HepG2 (cell line): ENCODE measurements around the gene SLC35F6. TPM values are rescaled to one million over a fixed set of nuclear protein-coding genes. Genes with fewer than 3 reads are reported as not detected.

Experiments used
- ARID2 ChIP-seq: sonication (generic); formaldehyde crosslinking; IDR thresholded peaks from 2 replicates; pipeline ENCODE4 v1.8.1; 2022; ENCODE audit warnings: mild to moderate bottlenecking, missing genetic modification reagents, borderline replicate concordance
- CBX2 ChIP-seq, 2 experiments: fragments of 200-600 bp in 1 of 2; sonication (generic); formaldehyde crosslinking in 1 of 2; IDR thresholded peaks; 2 replicates each; pipeline versions ENCODE4 v1.7.0 to v1.8.1; 2018 to 2022; ENCODE audit warnings: low read depth in 2 of 2, low read length in 1 of 2, mild to moderate bottlenecking in 1 of 2, missing genetic modification reagents in 1 of 2
- CEBPB ChIP-seq: IDR thresholded peaks from 2 replicates; pipeline ENCODE4 v1.6.1; 2011; ENCODE audit warnings: low read depth, low read length, improper control_type of control experiment, borderline replicate concordance
- FOSL2 ChIP-seq: sonication (generic); formaldehyde crosslinking; IDR thresholded peaks from 2 replicates; pipeline ENCODE4 v1.4.0; 2020; ENCODE audit warnings: missing genetic modification reagents
- GATAD2A ChIP-seq: IDR thresholded peaks from 2 replicates; pipeline ENCODE4 v1.6.1; 2016
- HOXA5 ChIP-seq: sonication (generic); formaldehyde crosslinking; IDR thresholded peaks from 2 replicates; pipeline ENCODE4 v1.4.0; 2020; ENCODE audit warnings: missing genetic modification reagents
- KLF15 ChIP-seq: sonication (generic); formaldehyde crosslinking; IDR thresholded peaks from 2 replicates; pipeline ENCODE4 v1.8.1; 2023; ENCODE audit warnings: borderline replicate concordance, mild to moderate bottlenecking, inconsistent platforms, missing genetic modification reagents, mixed read lengths
- LCORL ChIP-seq, 2 experiments: fragments of 450-650 bp in 1 of 2; sonication (generic) in 1 of 2; formaldehyde crosslinking in 1 of 2; IDR thresholded peaks; 2 replicates each; pipeline versions ENCODE4 v1.5.0 to v1.6.1; 2017 to 2020; ENCODE audit warnings: antibody characterized with exemption in 1 of 2, missing genetic modification reagents in 1 of 2
- MEF2D ChIP-seq: sonication (generic); formaldehyde crosslinking; IDR thresholded peaks from 2 replicates; pipeline ENCODE4 v1.5.1; 2020; ENCODE audit warnings: mild to moderate bottlenecking, missing genetic modification reagents
- NCOA1 ChIP-seq: sonication (generic); formaldehyde crosslinking; IDR thresholded peaks from 2 replicates; pipeline ENCODE4 v1.9.0; 2021; ENCODE audit warnings: missing genetic modification reagents
- NPAS2 ChIP-seq: sonication (generic); formaldehyde crosslinking; IDR thresholded peaks from 2 replicates; pipeline ENCODE4 v1.8.0; 2022; ENCODE audit warnings: mild to moderate bottlenecking, missing genetic modification reagents, borderline replicate concordance
- SALL2 ChIP-seq: sonication (generic); formaldehyde crosslinking; IDR thresholded peaks from 2 replicates; pipeline ENCODE4 v1.8.1; 2023; ENCODE audit warnings: mild to moderate bottlenecking, missing genetic modification reagents, inconsistent platforms
- ZNF430 ChIP-seq: sonication (generic); formaldehyde crosslinking; IDR thresholded peaks from 2 replicates; pipeline ENCODE4 v1.9.0; 2021; ENCODE audit warnings: mild to moderate bottlenecking, missing genetic modification reagents
- ZNF572 ChIP-seq: sonication (generic); formaldehyde crosslinking; IDR thresholded peaks from 2 replicates; pipeline ENCODE4 v1.5.1; 2020; ENCODE audit warnings: mild to moderate bottlenecking, missing genetic modification reagents
- polyA plus RNA-seq, 8 experiments: library from polyadenylated mRNA; depleted of rRNA in 3 of 8; stranded (reverse) in 7 of 8; unstranded in 1 of 8; fragments of >200 nt; fragmentation: Illumina TruSeq in 4 of 8; extraction: Trizol in 4 of 8; gene quantifications; 2 replicates each; pipeline versions ENCODE4 v1.2.1 to v1.2.3, GENCODE V29; 2011 to 2016; ENCODE audit warnings: low read depth in 4 of 8, missing spikeins in 1 of 8, mixed read lengths in 1 of 8; ENCODE audit not compliant: insufficient read depth in 1 of 8
- total RNA-seq, 5 experiments: library from RNA; depleted of rRNA; stranded (reverse); fragments of >200 nt; fragmentation: Illumina TruSeq; extraction: Trizol; gene quantifications; 2 replicates each; pipeline ENCODE4 v1.2.3, GENCODE V29; 2016; ENCODE audit warnings: low read depth in 1 of 5
- TF ChIP-seq, protein P1 (sequence below): sonication (generic); formaldehyde crosslinking; IDR thresholded peaks from 2 replicates; pipeline ENCODE4 v1.5.1; 2020; ENCODE audit warnings: mild to moderate bottlenecking, missing genetic modification reagents, moderate library complexity
- TF ChIP-seq, protein P2 (sequence below): sonication (generic); formaldehyde crosslinking; IDR thresholded peaks from 2 replicates; pipeline ENCODE4 v1.8.0; 2022; ENCODE audit warnings: missing genetic modification reagents, low read depth, mild to moderate bottlenecking, borderline replicate concordance
- TF ChIP-seq, protein P3 (sequence below): IDR thresholded peaks from 2 replicates; pipeline ENCODE4 v1.6.1; 2016; ENCODE audit warnings: low read depth, control low read depth
- TF ChIP-seq, protein P4 (sequence below): sonication (generic); formaldehyde crosslinking; IDR thresholded peaks from 2 replicates; pipeline ENCODE4 v1.5.0; 2020; ENCODE audit warnings: mild to moderate bottlenecking, missing genetic modification reagents

SLC35F6 gene
- total and polyA plus RNA-seq, 2 of the 13 experiments (the other 11 are each of a cell fraction or from before 2014, with no cell fraction given) = 15.2 to 21.2 TPM

DNA sequence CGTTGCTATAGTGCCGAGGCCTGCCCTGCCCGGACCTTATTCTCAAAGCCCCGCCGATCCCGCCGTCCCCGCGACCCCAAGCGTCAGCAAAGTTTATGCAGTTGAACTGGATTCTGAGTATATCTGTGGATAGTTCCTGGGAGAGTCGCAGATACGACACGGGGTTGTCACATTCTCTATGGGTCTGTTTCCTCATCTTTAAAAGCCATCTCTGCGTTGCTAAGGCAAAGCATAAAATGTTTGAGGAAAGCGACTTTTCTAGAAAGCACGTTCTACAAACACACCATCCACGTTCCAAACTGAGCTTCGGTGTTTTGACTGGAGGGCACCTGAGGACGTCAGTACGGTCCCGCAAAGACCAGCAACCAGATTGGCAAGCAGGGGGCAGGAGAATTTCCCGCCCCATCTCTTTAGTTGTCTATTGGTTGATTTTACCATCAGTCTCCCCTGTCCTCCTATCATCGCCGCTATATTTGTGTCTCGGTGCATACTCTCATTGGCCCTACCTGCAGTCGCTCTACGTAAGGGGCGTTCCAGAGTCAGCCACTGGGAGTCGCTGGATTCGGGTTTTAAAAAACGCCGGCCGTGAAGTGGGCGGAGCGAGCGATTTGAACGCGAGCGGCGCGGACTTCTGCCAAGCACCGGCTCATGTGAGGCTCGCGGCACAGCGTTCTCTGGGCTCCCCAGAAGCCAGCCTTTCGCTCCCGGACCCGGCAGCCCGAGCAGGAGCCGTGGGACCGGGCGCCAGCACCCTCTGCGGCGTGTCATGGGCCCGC is 21.5 kb downstream of the SLC35F6 start, which contains the start of gene CENPA (continued):
- TF ChIP-seq, protein P1, sequence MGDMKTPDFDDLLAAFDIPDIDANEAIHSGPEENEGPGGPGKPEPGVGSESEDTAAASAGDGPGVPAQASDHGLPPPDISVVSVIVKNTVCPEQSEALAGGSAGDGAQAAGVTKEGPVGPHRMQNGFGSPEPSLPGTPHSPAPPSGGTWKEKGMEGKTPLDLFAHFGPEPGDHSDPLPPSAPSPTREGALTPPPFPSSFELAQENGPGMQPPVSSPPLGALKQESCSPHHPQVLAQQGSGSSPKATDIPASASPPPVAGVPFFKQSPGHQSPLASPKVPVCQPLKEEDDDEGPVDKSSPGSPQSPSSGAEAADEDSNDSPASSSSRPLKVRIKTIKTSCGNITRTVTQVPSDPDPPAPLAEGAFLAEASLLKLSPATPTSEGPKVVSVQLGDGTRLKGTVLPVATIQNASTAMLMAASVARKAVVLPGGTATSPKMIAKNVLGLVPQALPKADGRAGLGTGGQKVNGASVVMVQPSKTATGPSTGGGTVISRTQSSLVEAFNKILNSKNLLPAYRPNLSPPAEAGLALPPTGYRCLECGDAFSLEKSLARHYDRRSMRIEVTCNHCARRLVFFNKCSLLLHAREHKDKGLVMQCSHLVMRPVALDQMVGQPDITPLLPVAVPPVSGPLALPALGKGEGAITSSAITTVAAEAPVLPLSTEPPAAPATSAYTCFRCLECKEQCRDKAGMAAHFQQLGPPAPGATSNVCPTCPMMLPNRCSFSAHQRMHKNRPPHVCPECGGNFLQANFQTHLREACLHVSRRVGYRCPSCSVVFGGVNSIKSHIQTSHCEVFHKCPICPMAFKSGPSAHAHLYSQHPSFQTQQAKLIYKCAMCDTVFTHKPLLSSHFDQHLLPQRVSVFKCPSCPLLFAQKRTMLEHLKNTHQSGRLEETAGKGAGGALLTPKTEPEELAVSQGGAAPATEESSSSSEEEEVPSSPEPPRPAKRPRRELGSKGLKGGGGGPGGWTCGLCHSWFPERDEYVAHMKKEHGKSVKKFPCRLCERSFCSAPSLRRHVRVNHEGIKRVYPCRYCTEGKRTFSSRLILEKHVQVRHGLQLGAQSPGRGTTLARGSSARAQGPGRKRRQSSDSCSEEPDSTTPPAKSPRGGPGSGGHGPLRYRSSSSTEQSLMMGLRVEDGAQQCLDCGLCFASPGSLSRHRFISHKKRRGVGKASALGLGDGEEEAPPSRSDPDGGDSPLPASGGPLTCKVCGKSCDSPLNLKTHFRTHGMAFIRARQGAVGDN (CRISPR knock-in tag) = peak; percentile 87
- TF ChIP-seq LCORL (IDR thresholded peaks at IDR 0.05) = peak; percentile 12; the same call in 1 of the 2 replicates
- no peak for TF ChIP-seq LCORL (CRISPR knock-in tag; IDR thresholded peaks at IDR 0.05)
- TF ChIP-seq, protein P2, sequence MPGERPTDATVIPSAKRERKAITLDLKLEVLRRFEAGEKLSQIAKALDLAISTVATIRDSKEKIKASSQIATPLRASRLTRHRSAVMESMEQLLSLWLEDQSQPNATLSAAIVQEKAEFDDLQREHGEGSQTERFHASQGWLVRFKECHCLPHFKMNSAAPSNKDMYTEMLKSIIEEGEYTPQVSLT (CRISPR knock-in tag) = peak; percentile 58; the same call in 1 of the 2 replicates
- TF ChIP-seq, protein P3, sequence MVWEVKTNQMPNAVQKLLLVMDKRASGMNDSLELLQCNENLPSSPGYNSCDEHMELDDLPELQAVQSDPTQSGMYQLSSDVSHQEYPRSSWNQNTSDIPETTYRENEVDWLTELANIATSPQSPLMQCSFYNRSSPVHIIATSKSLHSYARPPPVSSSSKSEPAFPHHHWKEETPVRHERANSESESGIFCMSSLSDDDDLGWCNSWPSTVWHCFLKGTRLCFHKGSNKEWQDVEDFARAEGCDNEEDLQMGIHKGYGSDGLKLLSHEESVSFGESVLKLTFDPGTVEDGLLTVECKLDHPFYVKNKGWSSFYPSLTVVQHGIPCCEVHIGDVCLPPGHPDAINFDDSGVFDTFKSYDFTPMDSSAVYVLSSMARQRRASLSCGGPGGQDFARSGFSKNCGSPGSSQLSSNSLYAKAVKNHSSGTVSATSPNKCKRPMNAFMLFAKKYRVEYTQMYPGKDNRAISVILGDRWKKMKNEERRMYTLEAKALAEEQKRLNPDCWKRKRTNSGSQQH (CRISPR knock-in tag) = peak; percentile 39; the same call in 1 of the 2 replicates
- TF ChIP-seq ARID2 (CRISPR knock-in tag) = peak; percentile 91; the same call in 1 of the 2 replicates
- no peak; the same call in 1 of the 2 replicates for TF ChIP-seq ZNF572
- peak; percentile 52; the same call in 1 of the 2 replicates for TF ChIP-seq NCOA1 (CRISPR knock-in tag)
- TF ChIP-seq MEF2D (CRISPR knock-in tag) = peak; percentile 98
- peak; percentile 51; the same call in 1 of the 2 replicates for TF ChIP-seq FOSL2 (CRISPR knock-in tag)
- TF ChIP-seq, protein P4, sequence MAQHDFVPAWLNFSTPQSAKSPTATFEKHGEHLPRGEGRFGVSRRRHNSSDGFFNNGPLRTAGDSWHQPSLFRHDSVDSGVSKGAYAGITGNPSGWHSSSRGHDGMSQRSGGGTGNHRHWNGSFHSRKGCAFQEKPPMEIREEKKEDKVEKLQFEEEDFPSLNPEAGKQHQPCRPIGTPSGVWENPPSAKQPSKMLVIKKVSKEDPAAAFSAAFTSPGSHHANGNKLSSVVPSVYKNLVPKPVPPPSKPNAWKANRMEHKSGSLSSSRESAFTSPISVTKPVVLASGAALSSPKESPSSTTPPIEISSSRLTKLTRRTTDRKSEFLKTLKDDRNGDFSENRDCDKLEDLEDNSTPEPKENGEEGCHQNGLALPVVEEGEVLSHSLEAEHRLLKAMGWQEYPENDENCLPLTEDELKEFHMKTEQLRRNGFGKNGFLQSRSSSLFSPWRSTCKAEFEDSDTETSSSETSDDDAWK (CRISPR knock-in tag) = no peak
- peak; percentile 95 for TF ChIP-seq SALL2 (CRISPR knock-in tag)
- peak; percentile 94; the same call in 1 of the 2 replicates for TF ChIP-seq KLF15 (CRISPR knock-in tag)
- TF ChIP-seq CBX2 (IDR thresholded peaks at IDR 0.05; ENCODE audit: low read depth, low read length) = no peak
- peak; percentile 74; the same call in 1 of the 2 replicates for TF ChIP-seq CBX2 (CRISPR knock-in tag; IDR thresholded peaks at IDR 0.05; ENCODE audit: low read depth)
- TF ChIP-seq ZNF430 = peak; percentile 98
- no peak for TF ChIP-seq NPAS2 (CRISPR knock-in tag)
- TF ChIP-seq CEBPB = no peak
- TF ChIP-seq HOXA5 (CRISPR knock-in tag) = peak; percentile 95
- peak; percentile 86 for TF ChIP-seq GATAD2A (CRISPR knock-in tag)
